ENCODE results near the gene OR1Q1. TPM values are rescaled to one million over a fixed set of nuclear protein-coding genes. Genes with fewer than 3 reads are reported as not detected.
"Not testable (repeated sequence)": the region's sequence is repeated elsewhere in the genome, so short reads cannot be mapped to it uniquely, and the experiment has no call there.

Gene OR1Q1
- polyA plus RNA-seq (2012; ENCODE audit: missing spikeins): not detected

GRCh38 chr9:122614362-122614761 lies at the start of gene OR1Q1:
TSS of gene OR1Q1 (plus strand) at chr9:122614738. CDS start at chr9:122614738, 0 bp downstream.
- no peak for DNase-seq (ENCODE audit: insufficient read length)
- no peak for TF ChIP-seq POLR2AphosphoS5 (IDR thresholded peaks at IDR 0.05; ENCODE audit: low read depth, low read length)
- no peak for TF ChIP-seq POLR2A (IDR thresholded peaks at IDR 0.05; ENCODE audit: low read depth, low read length)
- no peak for TF ChIP-seq TAF1 (IDR thresholded peaks at IDR 0.05; ENCODE audit: borderline replicate concordance, low read depth, low read length)
- FAIRE-seq: no peak

GRCh38 chr9:122567901-122568300 lies 46.6 kb upstream of the OR1Q1 start:
- FAIRE-seq: no peak
- no peak for DNase-seq (ENCODE audit: insufficient read length)
- TF ChIP-seq POLR2AphosphoS5 (IDR thresholded peaks at IDR 0.05; ENCODE audit: low read depth, low read length) (no peak), TAF1 (IDR thresholded peaks at IDR 0.05; ENCODE audit: borderline replicate concordance, low read depth, low read length) (no peak), POLR2A (IDR thresholded peaks at IDR 0.05; ENCODE audit: low read depth, low read length) (no peak)

- no peak for TF ChIP-seq TAF1 (IDR thresholded peaks at IDR 0.05; ENCODE audit: borderline replicate concordance, low read depth, low read length)
- DNase-seq (ENCODE audit: insufficient read length) (no peak), FAIRE-seq (no peak)
These were observed 42.1 kb upstream of the OR1Q1 start for GRCh38 chr9:122572456-122572855.

- TF ChIP-seq POLR2A (IDR thresholded peaks at IDR 0.05; ENCODE audit: low read depth, low read length) (no peak), POLR2AphosphoS5 (IDR thresholded peaks at IDR 0.05; ENCODE audit: low read depth, low read length) (no peak), TAF1 (IDR thresholded peaks at IDR 0.05; ENCODE audit: borderline replicate concordance, low read depth, low read length) (no peak)
- FAIRE-seq (no peak), DNase-seq (ENCODE audit: insufficient read length) (no peak)
These were observed 34.7 kb upstream of the OR1Q1 start for GRCh38 chr9:122579874-122580273.

- DNase-seq (ENCODE audit: insufficient read length) (no peak), FAIRE-seq (no peak)
- TF ChIP-seq TAF1 (IDR thresholded peaks at IDR 0.05; ENCODE audit: borderline replicate concordance, low read depth, low read length) (no peak), POLR2AphosphoS5 (IDR thresholded peaks at IDR 0.05; ENCODE audit: low read depth, low read length) (no peak), POLR2A (IDR thresholded peaks at IDR 0.05; ENCODE audit: low read depth, low read length) (no peak)
These were observed 34.2 kb upstream of the OR1Q1 start for GRCh38 chr9:122580360-122580759.

GRCh38 chr9:122583284-122583683 lies 31.3 kb upstream of the OR1Q1 start, which contains the start of gene OR1L8:
TSS of gene OR1L8 (minus strand) at chr9:122583384. CDS start at chr9:122568477, 14,907 bp downstream.
- not testable (repeated sequence) for DNase-seq (ENCODE audit: insufficient read length); FAIRE-seq

GRCh38 chr9:122605691-122606090 lies 8.8 kb upstream of the OR1Q1 start:
- FAIRE-seq (no peak), DNase-seq (ENCODE audit: insufficient read length) (no peak)
- TF ChIP-seq TAF1 (IDR thresholded peaks at IDR 0.05; ENCODE audit: borderline replicate concordance, low read depth, low read length) (no peak), POLR2A (IDR thresholded peaks at IDR 0.05; ENCODE audit: low read depth, low read length) (no peak)

- TF ChIP-seq POLR2AphosphoS5 (IDR thresholded peaks at IDR 0.05; ENCODE audit: low read depth, low read length) (no peak), POLR2A (IDR thresholded peaks at IDR 0.05; ENCODE audit: low read depth, low read length) (no peak), TAF1 (IDR thresholded peaks at IDR 0.05; ENCODE audit: borderline replicate concordance, low read depth, low read length) (no peak)
- no peak for FAIRE-seq
- DNase-seq (ENCODE audit: insufficient read length): no peak
These were observed 8.0 kb upstream of the OR1Q1 start for GRCh38 chr9:122606587-122606986.

GRCh38 chr9:122609804-122610203 lies 4.7 kb upstream of the OR1Q1 start:
- no peak for FAIRE-seq
- no peak for DNase-seq (ENCODE audit: insufficient read length)

GRCh38 chr9:122619996-122620395 lies 5.5 kb downstream of the OR1Q1 start:
- DNase-seq (ENCODE audit: insufficient read length) (no peak), FAIRE-seq (no peak)
- TF ChIP-seq POLR2A (IDR thresholded peaks at IDR 0.05; ENCODE audit: low read depth, low read length) (no peak), TAF1 (IDR thresholded peaks at IDR 0.05; ENCODE audit: borderline replicate concordance, low read depth, low read length) (no peak), POLR2AphosphoS5 (IDR thresholded peaks at IDR 0.05; ENCODE audit: low read depth, low read length) (no peak)

More at GRCh38 chr9:122609804-122610203, 4.7 kb upstream of the OR1Q1 start:
- TF ChIP-seq POLR2AphosphoS5 (IDR thresholded peaks at IDR 0.05; ENCODE audit: low read depth, low read length): no peak
- no peak for TF ChIP-seq TAF1 (IDR thresholded peaks at IDR 0.05; ENCODE audit: borderline replicate concordance, low read depth, low read length)
- no peak for TF ChIP-seq POLR2A (IDR thresholded peaks at IDR 0.05; ENCODE audit: low read depth, low read length)

- DNase-seq (ENCODE audit: insufficient read length) (no peak), FAIRE-seq (no peak)
- TF ChIP-seq POLR2A (IDR thresholded peaks at IDR 0.05; ENCODE audit: low read depth, low read length) (no peak), POLR2AphosphoS5 (IDR thresholded peaks at IDR 0.05; ENCODE audit: low read depth, low read length) (no peak), TAF1 (IDR thresholded peaks at IDR 0.05; ENCODE audit: borderline replicate concordance, low read depth, low read length) (no peak)
These were observed 27.7 kb downstream of the OR1Q1 start for GRCh38 chr9:122642226-122642625.

- TF ChIP-seq POLR2AphosphoS5 (IDR thresholded peaks at IDR 0.05; ENCODE audit: low read depth, low read length) (no peak), TAF1 (IDR thresholded peaks at IDR 0.05; ENCODE audit: borderline replicate concordance, low read depth, low read length) (no peak)
- no peak for DNase-seq (ENCODE audit: insufficient read length)
- no peak for FAIRE-seq
These were observed 41.8 kb downstream of the OR1Q1 start for GRCh38 chr9:122656378-122656777.

- FAIRE-seq: no peak
- TF ChIP-seq POLR2A (IDR thresholded peaks at IDR 0.05; ENCODE audit: low read depth, low read length) (no peak), TAF1 (IDR thresholded peaks at IDR 0.05; ENCODE audit: borderline replicate concordance, low read depth, low read length) (no peak), POLR2AphosphoS5 (IDR thresholded peaks at IDR 0.05; ENCODE audit: low read depth, low read length) (no peak)
- no peak for DNase-seq (ENCODE audit: insufficient read length)
These were observed 43.0 kb downstream of the OR1Q1 start, which contains the start of gene OR1B1 for GRCh38 chr9:122657527-122657926. TSS of gene OR1B1 (minus strand) at chr9:122657627.

Measured in GM12892 (cell line).